HCT116 (cell line): ENCODE results near the gene PRKAG1. TPM values are rescaled to one million over a fixed set of nuclear protein-coding genes. Genes with fewer than 3 reads are reported as not detected.
A peak's percentile ranks its signal among the peaks of the same experiment; 100 is the strongest.

Source experiments
- ATAC-seq: fragments of 200-7000 bp; cut with Tn5 transposase; 2 replicates; pipeline ENCODE4 v1.9.1; 2020; ENCODE audit warnings: mild to moderate bottlenecking, moderate library complexity
- BruUV-seq: library from RNA; stranded (reverse); fragments of 400-500 nt; replicated peaks from 2 replicates; lab custom pipeline; 2021; lab: Mats Ljungman, UMichigan
- CTCF ChIA-PET: fragments of 300-600 bp; sonication (Branson Sonifier 250); formaldehyde crosslinking; loops from one replicate; lab custom pipeline; 2021; ENCODE audit warnings: antibody characterized with exemption; lab: Charles Lee
- POLR2A ChIA-PET: fragments of 300-600, 350-600 bp; sonication (Branson Sonifier 250); formaldehyde crosslinking; loops from one replicate; lab custom pipeline; 2021; ENCODE audit warnings: antibody characterized with exemption; lab: Charles Lee
- RAD21 ChIA-PET, 2 experiments: fragments of 300-600 bp; sonication (Branson Sonifier 250); formaldehyde crosslinking; loops; one replicate each; lab custom pipeline; 2023; ENCODE audit warnings: low total read pairs in 2 of 2; ENCODE audit not compliant: uncharacterized antibody in 2 of 2, unreplicated experiment in 2 of 2, low non-redundant PET in 1 of 2; lab: Charles Lee
- DNase-seq: peaks from one replicate; pipeline ENCODE4 v3.0.0-alpha.2; 2010; ENCODE audit warnings: low read depth, low spot score
- H2AFZ ChIP-seq: fragments of 200-600 bp; shearing (Covaris generic), sonication (generic); 2 replicates; pipeline ENCODE4 v1.6.1; 2017; ENCODE audit warnings: low read depth, mixed run types, mixed read lengths, antibody characterized with exemption, low read length; ENCODE audit not compliant: poor library complexity, severe bottlenecking
- H3K27ac ChIP-seq: 2 replicates; pipeline ENCODE4 v1.5.1; 2012; ENCODE audit warnings: low read depth, low read length
- H3K27me3 ChIP-seq: fragments of 200-600 bp; sonication (generic); 2 replicates; pipeline ENCODE4 v1.6.1; 2016; ENCODE audit warnings: mixed run types, low read length, mixed read lengths; ENCODE audit not compliant: insufficient read depth
- H3K36me3 ChIP-seq, 2 experiments: fragments of 200-500 bp in 1 of 2; fragments of 200-600 bp in 1 of 2; sonication (Bioruptor generic) in 1 of 2; sonication (generic) in 1 of 2; 2 replicates each; pipeline versions ENCODE4 v1.5.1 to v1.6.1; 2014 to 2016; ENCODE audit warnings: low read length in 2 of 2, inconsistent platforms in 1 of 2, mixed read lengths in 1 of 2, mixed run types in 1 of 2; ENCODE audit not compliant: insufficient read depth in 2 of 2, control insufficient read depth in 1 of 2
- H3K4me1 ChIP-seq, 2 experiments: fragments of 200-600 bp in 1 of 2; sonication (generic) in 1 of 2; 2 replicates each; pipeline versions ENCODE4 v1.5.1 to v1.6.1; 2012 to 2017; ENCODE audit warnings: low read length in 2 of 2, inconsistent platforms in 1 of 2, mild to moderate bottlenecking in 1 of 2, mixed read lengths in 1 of 2, mixed run types in 1 of 2, moderate library complexity in 1 of 2; ENCODE audit not compliant: insufficient read depth in 2 of 2, control insufficient read depth in 1 of 2
- H3K4me2 ChIP-seq: fragments of 200-600 bp; sonication (generic); 2 replicates; pipeline ENCODE4 v1.6.1; 2017; ENCODE audit warnings: mixed run types, low read length, mixed read lengths
- H3K4me3 ChIP-seq, 2 experiments: fragments of 200-600 bp in 1 of 2; sonication (generic) in 1 of 2; replicated peaks in 1 of 2; 2 replicates each; pipeline ENCODE4 v1.5.1; 2011 to 2016; ENCODE audit warnings: low read length in 2 of 2, control low read depth in 1 of 2, low read depth in 1 of 2, mild to moderate bottlenecking in 1 of 2, mixed read lengths in 1 of 2, mixed run types in 1 of 2
- H3K79me2 ChIP-seq: fragments of 200-600 bp; sonication (generic); 2 replicates; pipeline ENCODE4 v1.6.1; 2017; ENCODE audit warnings: mild to moderate bottlenecking, mixed run types, low read length, moderate library complexity, mixed read lengths; ENCODE audit not compliant: insufficient read depth
- H3K9ac ChIP-seq: fragments of 200-600 bp; sonication (generic); 2 replicates; pipeline ENCODE4 v1.6.1; 2016; ENCODE audit warnings: low read length, mixed read lengths
- H3K9me2 ChIP-seq: fragments of 200-600 bp; sonication (generic), shearing (Covaris generic); 2 replicates; pipeline ENCODE4 v1.6.1; 2017; ENCODE audit warnings: mixed run types, mild to moderate bottlenecking, moderate library complexity; ENCODE audit not compliant: insufficient read depth
- H3K9me3 ChIP-seq, 2 experiments: fragments of 200-500 bp in 1 of 2; fragments of 200-600 bp in 1 of 2; sonication (Bioruptor generic) in 1 of 2; sonication (generic) in 1 of 2; 2 replicates each; pipeline ENCODE4 v1.6.1; 2014 to 2017; ENCODE audit warnings: low read length in 2 of 2, mixed read lengths in 2 of 2, inconsistent platforms in 1 of 2, low read depth in 1 of 2, mild to moderate bottlenecking in 1 of 2, mixed run types in 1 of 2, moderate library complexity in 1 of 2; ENCODE audit not compliant: control insufficient read depth in 1 of 2, insufficient read depth in 1 of 2
- H4K20me1 ChIP-seq: fragments of 200-600 bp; sonication (generic), shearing (Covaris generic); 2 replicates; pipeline ENCODE4 v1.6.1; 2017; ENCODE audit warnings: mixed run types, mild to moderate bottlenecking, moderate library complexity; ENCODE audit not compliant: insufficient read depth
- CEBPB ChIP-seq: IDR thresholded peaks from 2 replicates; pipeline ENCODE4 v1.6.1; 2012; ENCODE audit warnings: low read depth
- FOSL1 ChIP-seq: IDR thresholded peaks from 2 replicates; pipeline ENCODE4 v1.6.1; 2012; ENCODE audit warnings: low read depth
- SRF ChIP-seq: IDR thresholded peaks from 2 replicates; pipeline ENCODE4 v1.6.1; 2012; ENCODE audit warnings: low read depth
- ZFX ChIP-seq: fragments of 450-650 bp; IDR thresholded peaks from 2 replicates; pipeline ENCODE4 v1.6.1; 2017
- intact Hi-C: fragments of 100-400 bp; cut with micrococcal nuclease; formaldehyde crosslinking; loops from 2 replicates; pipeline ENCODE4 v1.10.0; 2022
- total RNA-seq: library from RNA; stranded (reverse); gene quantifications from one replicate; pipeline ENCODE4 v1.2.1, GENCODE V29; 2021; ENCODE audit not compliant: unreplicated experiment

Gene PRKAG1
- total RNA-seq, 1 experiment from 2014 or later = 64.6 TPM

DNA sequence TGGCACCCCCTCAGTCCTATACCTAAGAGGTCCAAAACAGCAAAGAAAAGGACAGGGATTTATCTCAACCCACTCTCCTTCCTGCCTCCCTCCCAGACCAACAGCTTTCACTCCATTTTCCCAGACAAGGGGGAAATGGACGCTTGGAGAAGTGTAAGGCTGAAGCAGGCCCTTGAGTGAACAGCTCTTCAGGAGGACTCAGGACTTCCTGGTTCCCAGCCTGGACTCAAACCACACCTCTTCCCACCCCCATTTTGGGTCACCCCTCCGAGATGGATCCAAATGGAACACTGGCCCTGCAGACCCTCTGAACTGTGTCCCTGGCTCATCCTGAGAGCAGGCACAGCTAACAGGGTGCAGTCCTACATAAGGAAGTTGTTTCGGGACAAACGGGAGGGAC, 39.3 kb upstream of the PRKAG1 start:
- TF ChIP-seq FOSL1 (no peak), SRF (no peak)
- Histone ChIP-seq H3K4me2 (peak overlapping the region; percentile 97), H3K27ac (peak overlapping the region; percentile 31; the same call in 1 of the 2 replicates), H3K4me1 (peaks cover 17 to 40% of the 10 kb centered on the region in 2 experiments), H3K4me3 (peak overlapping the region; percentile 76 to 92; a peak in 3 of 4 replicates), H3K9me3 (no peaks in the 10 kb centered on the region), H3K79me2 (peaks cover 79% of the 10 kb centered on the region), H4K20me1 (no peaks in the 10 kb centered on the region), H2AFZ (no peak overlapping the region), H3K9ac (peak overlapping the region; percentile 97; the same call in 1 of the 2 replicates), H3K27me3 (no peaks in the 10 kb centered on the region), H3K36me3 (peaks cover 17 to 19% of the 10 kb centered on the region in 2 experiments; a peak in 3 of 4 replicates), H3K9me2 (no peaks in the 10 kb centered on the region)
- intact Hi-C loops = no loop called here
- ChIA-PET RAD21 (interaction anchor here in 1 of 2 experiments (1.0 kb wide), 1 partner anchor 69 kb away, joined by 3 read pairs; no protein-coding TSS in a partner anchor), CTCF (interaction anchor here (0.8 to 1.0 kb wide), 2 partner anchors 31 to 177 kb away, joined by 3 read pairs; no protein-coding TSS in a partner anchor), POLR2A (interaction anchor here (0.6 kb wide), 1 partner anchor 15 kb away, joined by 4 read pairs; no protein-coding TSS in a partner anchor)
- DNase-seq (no peak), ATAC-seq (no peak)
- BruUV-seq = no TSS peak

DNA sequence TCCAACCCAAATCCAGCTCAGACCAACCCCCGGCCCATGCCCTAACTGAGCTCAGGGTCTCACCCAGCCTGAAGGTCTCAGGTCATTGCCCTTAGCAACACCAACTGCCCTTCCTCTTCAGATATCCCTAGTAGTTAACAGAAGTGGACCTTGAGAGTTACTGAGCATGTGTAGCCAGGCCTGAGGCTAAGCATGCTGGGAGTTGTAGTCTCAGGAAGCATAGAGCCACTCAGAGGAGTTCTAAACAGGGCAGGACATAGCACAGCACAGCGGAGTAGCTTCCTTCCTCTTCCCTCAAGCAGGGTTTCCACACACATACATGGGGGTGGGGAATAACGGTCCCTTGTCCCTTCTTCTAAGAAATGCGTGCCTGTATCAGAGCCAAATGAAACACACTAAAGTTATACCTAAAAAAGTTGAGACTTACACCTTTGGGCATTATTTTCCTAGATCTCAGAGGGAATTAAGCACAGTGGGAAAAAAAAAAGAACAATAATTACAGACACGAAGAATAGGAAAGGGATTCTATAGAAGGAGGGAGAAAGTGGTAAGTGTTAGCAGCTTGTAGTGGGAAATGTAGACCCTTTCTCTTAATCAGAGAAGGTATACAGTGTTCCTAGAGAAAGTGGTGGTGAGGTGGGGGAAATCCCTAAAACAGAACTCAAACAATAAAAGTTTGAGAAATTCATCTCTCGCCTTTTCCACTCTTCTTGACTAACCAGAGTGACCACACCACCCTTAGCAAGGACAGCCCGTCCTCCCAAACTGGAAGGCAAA, 37.6 kb upstream of the PRKAG1 start:
- ATAC-seq (peak; percentile 65), DNase-seq (peak; percentile 35)
- H3K27me3 ChIP-seq = no peaks in the 10 kb centered on the region
- peak overlapping the region; percentile 97; the same call in 1 of the 2 replicates for H3K4me2 ChIP-seq
- H3K4me1 ChIP-seq = peaks cover 17 to 31% of the 10 kb centered on the region in 2 experiments
- no peaks in the 10 kb centered on the region for H4K20me1 ChIP-seq
- H3K9me2 ChIP-seq = no peaks in the 10 kb centered on the region
- intact Hi-C loops = no loop called here
- ChIA-PET POLR2A (no interaction called here), CTCF (interaction anchor here (1.0 kb wide), 1 partner anchor 12 kb away, joined by 4 read pairs; no protein-coding TSS in a partner anchor), RAD21 (no interaction called here)
- H3K4me3 ChIP-seq = no peak overlapping the region
- BruUV-seq = no TSS peak
- peaks cover 89% of the 10 kb centered on the region for H3K79me2 ChIP-seq
- peaks cover 28 to 32% of the 10 kb centered on the region in 2 experiments for H3K36me3 ChIP-seq
- no peaks in the 10 kb centered on the region for H3K9me3 ChIP-seq
- H2AFZ ChIP-seq = no peak overlapping the region
- TF ChIP-seq ZFX (no peak), CEBPB (no peak)
- TF ChIP-seq, all 23 proteins: peak for 0
- Histone ChIP-seq H3K9ac (0 out of 2 replicates have a peak overlapping the region, but pooled peaks have one; percentile 4), H3K27ac (no peak overlapping the region)
